ENCODE results near the gene TRERF1. TPM values are rescaled to one million over a fixed set of nuclear protein-coding genes. Genes with fewer than 3 reads are reported as not detected.

The TRERF1 gene, protein sequence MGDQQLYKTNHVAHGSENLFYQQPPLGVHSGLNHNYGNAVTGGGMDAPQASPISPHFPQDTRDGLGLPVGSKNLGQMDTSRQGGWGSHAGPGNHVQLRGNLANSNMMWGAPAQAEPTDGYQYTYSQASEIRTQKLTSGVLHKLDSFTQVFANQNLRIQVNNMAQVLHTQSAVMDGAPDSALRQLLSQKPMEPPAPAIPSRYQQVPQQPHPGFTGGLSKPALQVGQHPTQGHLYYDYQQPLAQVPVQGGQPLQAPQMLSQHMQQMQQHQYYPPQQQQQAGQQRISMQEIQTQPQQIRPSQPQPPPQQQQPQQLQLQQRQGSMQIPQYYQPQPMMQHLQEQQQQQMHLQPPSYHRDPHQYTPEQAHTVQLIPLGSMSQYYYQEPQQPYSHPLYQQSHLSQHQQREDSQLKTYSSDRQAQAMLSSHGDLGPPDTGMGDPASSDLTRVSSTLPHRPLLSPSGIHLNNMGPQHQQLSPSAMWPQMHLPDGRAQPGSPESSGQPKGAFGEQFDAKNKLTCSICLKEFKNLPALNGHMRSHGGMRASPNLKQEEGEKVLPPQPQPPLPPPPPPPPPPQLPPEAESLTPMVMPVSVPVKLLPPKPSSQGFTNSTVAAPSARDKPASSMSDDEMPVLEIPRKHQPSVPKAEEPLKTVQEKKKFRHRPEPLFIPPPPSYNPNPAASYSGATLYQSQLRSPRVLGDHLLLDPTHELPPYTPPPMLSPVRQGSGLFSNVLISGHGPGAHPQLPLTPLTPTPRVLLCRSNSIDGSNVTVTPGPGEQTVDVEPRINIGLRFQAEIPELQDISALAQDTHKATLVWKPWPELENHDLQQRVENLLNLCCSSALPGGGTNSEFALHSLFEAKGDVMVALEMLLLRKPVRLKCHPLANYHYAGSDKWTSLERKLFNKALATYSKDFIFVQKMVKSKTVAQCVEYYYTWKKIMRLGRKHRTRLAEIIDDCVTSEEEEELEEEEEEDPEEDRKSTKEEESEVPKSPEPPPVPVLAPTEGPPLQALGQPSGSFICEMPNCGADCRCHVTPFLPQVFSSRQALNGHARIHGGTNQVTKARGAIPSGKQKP (N-terminal part only)
- 10 to 100 TPM in 1 of 4 donors, 1 to 10 TPM in 3; 6.9 to 12.1 (median 8.8) TPM for total RNA-seq

DNA sequence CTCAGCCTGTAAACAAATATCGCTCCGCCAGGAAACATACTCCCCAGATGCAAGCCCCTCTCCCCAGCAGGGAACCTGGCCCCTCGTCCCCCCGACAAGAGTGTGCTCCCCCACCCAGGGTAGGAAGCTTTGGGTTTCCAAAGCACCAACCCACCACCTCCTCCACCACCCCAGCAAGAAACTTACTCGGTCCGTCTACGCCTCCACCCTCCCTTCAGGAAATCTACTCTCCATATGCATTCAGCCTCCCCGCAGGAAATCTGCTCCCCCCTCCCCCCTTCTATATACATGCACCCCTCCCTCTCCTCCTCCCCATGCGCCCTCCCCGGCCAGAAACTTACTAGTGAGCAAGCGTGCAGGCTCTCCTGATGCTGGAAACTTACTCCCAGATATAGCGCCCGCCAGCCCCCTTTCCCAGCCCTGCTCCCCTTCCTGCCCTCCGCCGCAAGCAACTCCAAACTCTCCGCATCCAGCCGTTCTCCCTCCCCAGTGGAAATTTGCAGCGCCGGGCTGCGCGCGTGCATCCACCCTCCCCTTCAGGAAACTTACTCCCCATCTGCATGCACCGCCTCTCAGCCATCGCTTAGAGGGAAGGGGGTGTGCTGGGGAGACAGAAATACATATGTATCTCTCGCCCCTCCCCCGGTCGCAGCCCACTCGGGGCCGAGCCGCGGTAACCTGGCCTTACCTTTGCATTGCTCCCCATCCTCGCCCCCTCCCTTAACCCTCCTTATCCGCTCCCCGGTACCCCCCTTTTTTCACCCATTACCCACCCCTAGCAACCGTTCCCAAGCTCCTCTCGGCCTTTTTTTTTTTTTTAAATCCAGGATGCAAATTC, at the start of gene TRERF1:
TSS of gene TRERF1 (minus strand) at position 594 of the 838 bp plus-strand sequence. CDS start 182,336 bp downstream, outside the sequence.
- TF ChIP-seq, protein P1, sequence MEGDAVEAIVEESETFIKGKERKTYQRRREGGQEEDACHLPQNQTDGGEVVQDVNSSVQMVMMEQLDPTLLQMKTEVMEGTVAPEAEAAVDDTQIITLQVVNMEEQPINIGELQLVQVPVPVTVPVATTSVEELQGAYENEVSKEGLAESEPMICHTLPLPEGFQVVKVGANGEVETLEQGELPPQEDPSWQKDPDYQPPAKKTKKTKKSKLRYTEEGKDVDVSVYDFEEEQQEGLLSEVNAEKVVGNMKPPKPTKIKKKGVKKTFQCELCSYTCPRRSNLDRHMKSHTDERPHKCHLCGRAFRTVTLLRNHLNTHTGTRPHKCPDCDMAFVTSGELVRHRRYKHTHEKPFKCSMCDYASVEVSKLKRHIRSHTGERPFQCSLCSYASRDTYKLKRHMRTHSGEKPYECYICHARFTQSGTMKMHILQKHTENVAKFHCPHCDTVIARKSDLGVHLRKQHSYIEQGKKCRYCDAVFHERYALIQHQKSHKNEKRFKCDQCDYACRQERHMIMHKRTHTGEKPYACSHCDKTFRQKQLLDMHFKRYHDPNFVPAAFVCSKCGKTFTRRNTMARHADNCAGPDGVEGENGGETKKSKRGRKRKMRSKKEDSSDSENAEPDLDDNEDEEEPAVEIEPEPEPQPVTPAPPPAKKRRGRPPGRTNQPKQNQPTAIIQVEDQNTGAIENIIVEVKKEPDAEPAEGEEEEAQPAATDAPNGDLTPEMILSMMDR (IDR thresholded peaks at IDR 0.05): no peak
- no peak for TF ChIP-seq POLR2A (IDR thresholded peaks at IDR 0.05)
- 1% methylated on average over 36 of the region's 36 CpGs for WGBS, 2 donors
- H3K4me3 ChIP-seq (ENCODE audit: low read depth, poor library complexity, severe bottlenecking): peak within 1 kb of the TSS; percentile 76
- DNase-seq (ENCODE audit: low spot score in 2 of 2): peak; percentile 65 to 91
- intact Hi-C loops (cut with DNase I; ENCODE audit: low total_unique reads): no loop called here

DNA sequence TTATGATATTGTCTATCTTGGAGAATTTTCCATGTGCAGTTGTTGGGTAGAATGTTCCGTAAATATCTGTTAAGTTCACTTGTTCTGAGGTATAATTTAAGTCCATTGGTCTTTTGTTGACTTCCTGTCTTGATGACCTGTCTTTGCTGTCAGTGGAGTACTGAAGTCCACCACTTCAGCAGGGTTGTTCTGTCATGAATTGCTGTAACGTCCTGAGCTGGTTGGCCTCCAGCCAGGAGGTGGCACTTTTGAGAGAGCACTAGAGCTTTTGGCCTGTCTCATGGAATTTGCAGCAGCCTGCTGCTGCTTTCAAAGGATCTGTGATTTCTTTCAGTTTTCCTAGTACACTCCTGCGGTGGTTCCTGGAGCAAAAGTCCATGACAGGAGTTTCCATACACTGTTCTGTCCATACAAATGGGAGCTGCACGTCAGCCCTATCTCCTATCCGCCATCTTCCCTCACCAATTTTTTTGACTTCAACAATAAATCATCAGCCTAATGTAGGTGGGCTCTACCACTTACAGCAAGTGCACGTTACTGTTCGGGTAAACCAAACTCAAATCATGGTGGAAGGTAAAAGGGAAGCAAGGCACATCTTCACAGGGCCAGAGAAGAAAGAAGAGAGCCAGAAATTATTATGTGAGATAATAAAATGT, 46.9 kb upstream of the TRERF1 start:
- 80 to 82% methylated on average over 7 of the region's 7 CpGs for WGBS, 2 donors
- no peak overlapping the region for H3K4me3 ChIP-seq (ENCODE audit: low read depth, poor library complexity, severe bottlenecking)
- no peak for DNase-seq (ENCODE audit: low spot score in 2 of 2)
- TF ChIP-seq, protein P1 (IDR thresholded peaks at IDR 0.05): no peak
- TF ChIP-seq POLR2A (IDR thresholded peaks at IDR 0.05): no peak
- intact Hi-C loops (cut with DNase I; ENCODE audit: low total_unique reads): no loop called here

DNA sequence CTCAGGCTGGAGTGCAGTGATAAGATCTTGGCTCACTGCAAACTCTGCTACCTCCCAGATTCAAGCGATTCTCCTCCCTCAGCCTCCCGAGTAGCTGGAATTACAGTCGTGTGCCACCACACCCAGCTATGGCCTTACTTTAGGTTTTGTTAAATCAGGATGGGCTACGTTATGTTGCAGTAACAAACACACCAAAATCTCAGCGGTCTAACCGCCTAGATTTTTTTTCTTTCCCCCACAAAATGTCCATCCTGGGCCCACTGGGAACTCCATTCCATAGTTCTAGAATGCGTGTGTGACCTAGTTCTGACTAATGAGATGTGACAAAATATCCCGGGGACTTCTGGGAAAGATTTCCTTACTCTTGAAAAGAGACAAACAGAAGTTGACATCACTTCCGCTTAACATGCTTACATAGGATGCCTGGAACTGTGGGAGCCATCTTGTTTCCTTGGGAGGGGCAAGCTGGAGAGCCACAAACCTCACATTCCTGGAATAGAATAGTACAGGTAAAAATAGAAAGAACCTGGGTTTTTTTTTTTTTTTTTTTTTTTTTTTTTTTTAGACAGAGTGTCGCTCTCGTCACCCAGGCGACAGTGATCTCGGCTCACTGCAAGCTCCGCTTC, 42.3 kb upstream of the TRERF1 start:
- intact Hi-C loops (cut with DNase I; ENCODE audit: low total_unique reads): no loop called here
- DNase-seq (ENCODE audit: low spot score in 2 of 2): no peak
- no peak for TF ChIP-seq POLR2A (IDR thresholded peaks at IDR 0.05)
- TF ChIP-seq, protein P1 (IDR thresholded peaks at IDR 0.05): no peak

DNA sequence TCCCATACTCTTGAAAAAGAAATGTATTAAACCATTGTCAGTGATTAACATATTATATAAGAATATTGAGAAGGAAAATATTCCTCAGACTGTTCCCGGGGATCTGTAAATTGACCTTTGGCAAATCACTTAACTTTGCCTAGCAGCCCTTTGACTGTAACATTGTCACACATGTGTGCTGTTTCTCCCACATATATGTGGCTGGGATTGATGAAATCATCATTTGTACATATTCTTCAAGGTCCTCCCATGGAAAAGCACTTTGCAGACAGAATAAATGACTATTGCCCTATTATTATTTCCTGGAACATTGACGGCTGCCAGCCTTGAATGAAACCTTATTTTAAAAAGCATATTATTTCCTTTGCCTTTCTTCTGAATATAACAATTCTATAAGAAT, 36.4 kb upstream of the TRERF1 start:
- 81 to 85% methylated on average over 2 of the region's 2 CpGs for WGBS, 2 donors
- intact Hi-C loops (cut with DNase I; ENCODE audit: low total_unique reads): no loop called here
- DNase-seq (ENCODE audit: low spot score in 2 of 2): no peak
- no peak overlapping the region for H3K4me3 ChIP-seq (ENCODE audit: low read depth, poor library complexity, severe bottlenecking)
- TF ChIP-seq, protein P1 (IDR thresholded peaks at IDR 0.05): no peak
- TF ChIP-seq POLR2A (IDR thresholded peaks at IDR 0.05): no peak

More for the DNA sequence above, 42.3 kb upstream of the TRERF1 start:
- H3K4me3 ChIP-seq (ENCODE audit: low read depth, poor library complexity, severe bottlenecking): no peak overlapping the region
- 88 to 93% methylated on average over 14 of the region's 14 CpGs for WGBS, 2 donors

All from lower leg skin (tissue), 4 donors.